Mesothelial cell of epicardium (in vitro differentiated cells): Measurements from ENCODE around the gene GPC3. TPM values are rescaled to one million over a fixed set of nuclear protein-coding genes. Genes with fewer than 3 reads are reported as not detected.
A peak's percentile ranks its signal among the peaks of the same experiment; 100 is the strongest.

Experiments
- DNase-seq, 2 experiments: peaks; one replicate each; pipeline ENCODE4 v3.0.0; 2021; ENCODE audit warnings: low spot score in 2 of 2; ENCODE audit not compliant: unreplicated experiment in 2 of 2
- H3K27ac Mint-ChIP-seq: 2 replicates; pipeline ENCODE4 v1.8.0; 2021; ENCODE audit warnings: mixed read lengths
- H3K27me3 Mint-ChIP-seq: 2 replicates; pipeline ENCODE4 v1.8.0; 2021; ENCODE audit warnings: low read depth, mixed read lengths
- H3K36me3 Mint-ChIP-seq: 2 replicates; pipeline ENCODE4 v1.8.0; 2021; ENCODE audit warnings: mixed read lengths
- H3K4me1 Mint-ChIP-seq: 2 replicates; pipeline ENCODE4 v1.8.0; 2021; ENCODE audit warnings: mixed read lengths
- H3K4me3 Mint-ChIP-seq: 2 replicates; pipeline ENCODE4 v1.8.0; 2021; ENCODE audit warnings: mild to moderate bottlenecking, moderate library complexity, mixed read lengths
- H3K9me3 Mint-ChIP-seq: 2 replicates; pipeline ENCODE4 v1.8.0; 2021; ENCODE audit warnings: mixed read lengths
- total RNA-seq: library from RNA; stranded (reverse); gene quantifications from 3 replicates; pipeline ENCODE4 v1.2.1, GENCODE V29; 2021
- TF ChIP-seq, protein P1 (sequence below): fragments of 200-600 bp; sonication (generic); IDR thresholded peaks from one replicate; pipeline ENCODE4 v1.5.0; 2021; ENCODE audit warnings: antibody characterized with exemption; ENCODE audit not compliant: unreplicated experiment

Gene GPC3
- total RNA-seq, 1 donor from 2014 or later = 864 TPM

- Mint-ChIP-seq H3K36me3 (peaks cover 43% of the 10 kb centered on the region), H3K27me3 (no peaks in the 10 kb centered on the region), H3K27ac (no peak overlapping the region), H3K4me1 (peaks cover 29% of the 10 kb centered on the region), H3K4me3 (no peak overlapping the region), H3K9me3 (peaks cover 5% of the 10 kb centered on the region)
- DNase-seq = no peak
- TF ChIP-seq, protein P1, sequence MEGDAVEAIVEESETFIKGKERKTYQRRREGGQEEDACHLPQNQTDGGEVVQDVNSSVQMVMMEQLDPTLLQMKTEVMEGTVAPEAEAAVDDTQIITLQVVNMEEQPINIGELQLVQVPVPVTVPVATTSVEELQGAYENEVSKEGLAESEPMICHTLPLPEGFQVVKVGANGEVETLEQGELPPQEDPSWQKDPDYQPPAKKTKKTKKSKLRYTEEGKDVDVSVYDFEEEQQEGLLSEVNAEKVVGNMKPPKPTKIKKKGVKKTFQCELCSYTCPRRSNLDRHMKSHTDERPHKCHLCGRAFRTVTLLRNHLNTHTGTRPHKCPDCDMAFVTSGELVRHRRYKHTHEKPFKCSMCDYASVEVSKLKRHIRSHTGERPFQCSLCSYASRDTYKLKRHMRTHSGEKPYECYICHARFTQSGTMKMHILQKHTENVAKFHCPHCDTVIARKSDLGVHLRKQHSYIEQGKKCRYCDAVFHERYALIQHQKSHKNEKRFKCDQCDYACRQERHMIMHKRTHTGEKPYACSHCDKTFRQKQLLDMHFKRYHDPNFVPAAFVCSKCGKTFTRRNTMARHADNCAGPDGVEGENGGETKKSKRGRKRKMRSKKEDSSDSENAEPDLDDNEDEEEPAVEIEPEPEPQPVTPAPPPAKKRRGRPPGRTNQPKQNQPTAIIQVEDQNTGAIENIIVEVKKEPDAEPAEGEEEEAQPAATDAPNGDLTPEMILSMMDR = no peak
Measured at GRCh38 chrX:133864236-133864635, 121.2 kb downstream of the GPC3 start.

DNA sequence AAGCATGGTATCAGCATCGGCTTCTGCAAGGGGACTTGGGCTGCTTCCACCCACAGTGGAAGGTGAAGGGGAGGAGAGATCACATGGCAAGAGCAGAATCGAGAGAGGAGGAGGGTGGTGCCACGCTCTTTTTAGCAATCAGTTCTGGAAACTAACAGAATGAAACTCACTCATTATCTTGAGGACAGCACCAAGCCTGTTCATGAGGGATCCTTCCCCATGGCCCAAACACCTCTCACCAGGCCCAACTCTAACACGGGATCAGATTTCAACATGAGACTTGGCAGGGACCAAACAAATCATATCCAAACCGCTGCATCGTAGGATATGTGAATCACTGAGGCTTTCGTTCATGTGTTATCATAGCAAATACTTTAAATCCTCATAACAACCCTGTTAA, 125.5 kb downstream of the GPC3 start:
- H3K36me3 Mint-ChIP-seq = peaks cover 24% of the 10 kb centered on the region
- TF ChIP-seq, protein P1 = no peak
- H3K4me3 Mint-ChIP-seq = no peak overlapping the region
- peak overlapping the region; percentile 91 for H3K27ac Mint-ChIP-seq
- no peaks in the 10 kb centered on the region for H3K27me3 Mint-ChIP-seq
- H3K9me3 Mint-ChIP-seq = no peaks in the 10 kb centered on the region
- H3K4me1 Mint-ChIP-seq = peaks cover 41% of the 10 kb centered on the region
- DNase-seq = no peak

DNA sequence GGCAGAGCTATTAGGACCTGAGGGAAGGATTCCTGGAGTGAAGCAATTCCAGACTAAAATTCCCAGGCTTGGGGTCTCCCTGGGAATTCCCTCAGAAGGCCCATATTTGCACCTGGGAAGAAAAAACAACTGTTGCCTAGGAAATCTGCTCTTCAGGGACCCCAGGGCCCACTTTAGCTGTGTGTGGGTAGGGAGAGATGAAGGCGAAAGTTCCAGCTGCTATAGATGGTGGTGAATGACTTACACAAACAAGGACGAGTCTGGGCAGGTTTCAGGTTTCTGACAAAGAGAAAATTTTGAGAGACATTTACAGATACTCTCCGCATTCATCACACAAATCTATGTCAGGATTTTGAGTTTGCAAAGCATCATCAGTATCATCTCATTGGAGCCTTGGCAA, 126.1 kb downstream of the GPC3 start:
- peak overlapping the region; percentile 91 for H3K27ac Mint-ChIP-seq
- H3K36me3 Mint-ChIP-seq = peaks cover 23% of the 10 kb centered on the region

GRCh38 chrX:133857640-133858269, 127.6 kb downstream of the GPC3 start:
- Mint-ChIP-seq H3K9me3 (no peaks in the 10 kb centered on the region), H3K27me3 (no peaks in the 10 kb centered on the region), H3K36me3 (peaks cover 12% of the 10 kb centered on the region), H3K27ac (peak overlapping the region; percentile 66), H3K4me1 (peaks cover 57% of the 10 kb centered on the region), H3K4me3 (no peak overlapping the region)
- TF ChIP-seq, protein P1 = no peak
- no peak for DNase-seq

More for the DNA sequence above, 126.1 kb downstream of the GPC3 start:
- no peak for DNase-seq
- TF ChIP-seq, protein P1 = no peak
- Mint-ChIP-seq H3K4me1 (peaks cover 43% of the 10 kb centered on the region), H3K9me3 (no peaks in the 10 kb centered on the region), H3K4me3 (no peak overlapping the region), H3K27me3 (no peaks in the 10 kb centered on the region)

GRCh38 chrX:133856819-133857218, 128.6 kb downstream of the GPC3 start:
- H3K36me3 Mint-ChIP-seq = peaks cover 6% of the 10 kb centered on the region
- H3K4me3 Mint-ChIP-seq = no peak overlapping the region
- H3K27me3 Mint-ChIP-seq = no peaks in the 10 kb centered on the region
- TF ChIP-seq, protein P1 = no peak
- peak overlapping the region; percentile 54 for H3K27ac Mint-ChIP-seq
- DNase-seq = no peak
- H3K9me3 Mint-ChIP-seq = no peaks in the 10 kb centered on the region
- H3K4me1 Mint-ChIP-seq = peaks cover 57% of the 10 kb centered on the region

DNA sequence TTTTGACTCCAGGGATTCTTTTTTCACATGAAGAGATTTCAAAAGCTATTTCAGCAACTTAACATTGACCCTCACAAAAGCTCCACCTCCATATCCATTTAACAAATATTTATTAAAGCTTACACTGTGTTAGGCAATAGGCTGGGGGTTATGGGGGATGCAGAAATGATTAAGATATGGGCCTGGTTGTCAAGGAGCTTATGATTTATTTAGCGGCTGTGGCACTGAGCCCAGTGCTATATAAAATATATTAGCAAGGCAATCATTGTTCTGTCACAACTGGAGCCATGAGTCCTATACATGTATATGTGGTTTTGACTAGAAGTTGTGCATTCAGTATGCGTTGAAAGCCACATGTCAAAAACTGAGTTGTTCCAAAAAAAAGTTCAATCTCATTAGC, 131.1 kb downstream of the GPC3 start:
- Mint-ChIP-seq H3K4me3 (no peak overlapping the region), H3K27ac (peak overlapping the region; percentile 80), H3K9me3 (no peaks in the 10 kb centered on the region), H3K4me1 (peaks cover 63% of the 10 kb centered on the region), H3K27me3 (no peaks in the 10 kb centered on the region), H3K36me3 (peaks cover 2% of the 10 kb centered on the region)
- DNase-seq = no peak
- TF ChIP-seq, protein P1 = no peak
